SK-N-SH treated with all-trans-retinoic acid at 6 μM for 48 hours (cell line): ENCODE data around the gene CALR3.

Experiments used
- ZC3H10 ChIP-seq: fragments of 250-450 bp; sonication (Bioruptor Pico); IDR thresholded peaks from 2 replicates; pipeline ENCODE4 v1.5.1; 2021; ENCODE audit warnings: mild to moderate bottlenecking, moderate library complexity
- TF ChIP-seq, protein P1 (sequence below): fragments of 250-450 bp; sonication (Bioruptor Pico); IDR thresholded peaks from 2 replicates; pipeline ENCODE4 v1.5.1; 2020; ENCODE audit warnings: low read depth, mild to moderate bottlenecking, moderate library complexity

DNA sequence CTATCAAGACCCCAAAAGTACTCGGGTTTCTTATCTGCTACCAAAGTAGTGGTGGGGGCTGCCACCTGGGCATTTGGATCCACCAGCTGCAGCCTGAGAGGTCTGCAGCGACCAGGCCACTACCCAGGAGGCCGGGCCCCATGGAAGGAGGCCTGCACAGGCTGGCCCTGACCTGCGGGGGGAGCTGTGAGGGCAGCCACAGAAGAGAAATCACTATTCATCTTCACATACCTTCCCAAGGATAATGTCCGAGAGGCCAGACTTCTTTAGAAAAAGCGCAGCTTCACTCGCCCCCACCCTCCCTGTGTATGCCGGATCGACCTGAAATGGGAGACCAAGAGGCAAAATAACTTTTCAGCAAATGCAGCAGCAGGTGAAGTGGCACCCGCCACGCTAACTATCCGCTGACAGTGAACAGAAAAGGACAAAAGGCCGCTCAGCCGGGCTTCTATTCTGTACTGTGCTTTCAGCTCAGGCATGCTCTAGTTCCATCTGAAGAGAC, 54.3 kb downstream of the CALR3 start:
- no peak for TF ChIP-seq ZC3H10
- TF ChIP-seq, protein P1, sequence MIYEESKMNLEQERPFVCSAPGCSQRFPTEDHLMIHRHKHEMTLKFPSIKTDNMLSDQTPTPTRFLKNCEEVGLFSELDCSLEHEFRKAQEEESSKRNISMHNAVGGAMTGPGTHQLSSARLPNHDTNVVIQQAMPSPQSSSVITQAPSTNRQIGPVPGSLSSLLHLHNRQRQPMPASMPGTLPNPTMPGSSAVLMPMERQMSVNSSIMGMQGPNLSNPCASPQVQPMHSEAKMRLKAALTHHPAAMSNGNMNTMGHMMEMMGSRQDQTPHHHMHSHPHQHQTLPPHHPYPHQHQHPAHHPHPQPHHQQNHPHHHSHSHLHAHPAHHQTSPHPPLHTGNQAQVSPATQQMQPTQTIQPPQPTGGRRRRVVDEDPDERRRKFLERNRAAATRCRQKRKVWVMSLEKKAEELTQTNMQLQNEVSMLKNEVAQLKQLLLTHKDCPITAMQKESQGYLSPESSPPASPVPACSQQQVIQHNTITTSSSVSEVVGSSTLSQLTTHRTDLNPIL (CRISPR knock-in tag), result no peak
